ENCODE data around the gene SEPTIN10. TPM values are rescaled to one million over a fixed set of nuclear protein-coding genes. Genes with fewer than 3 reads are reported as not detected.

Gene SEPTIN10
- total RNA-seq, 1 experiment from 2014 or later: 113 TPM

Other genes with a start within 250 kb of the SEPTIN10 start
- 16.6 TPM for gene SOWAHC, start 398 bp upstream of the SEPTIN10 start, total RNA-seq (2021; ENCODE audit: unreplicated experiment)
- gene RGPD5, start 180.3 kb upstream of the SEPTIN10 start, total RNA-seq (2021; ENCODE audit: unreplicated experiment): 39.1 TPM